ENCODE data around the gene CBX7.
A peak's percentile ranks its signal among the peaks of the same experiment; 100 is the strongest.

The CBX7 gene

DNA sequence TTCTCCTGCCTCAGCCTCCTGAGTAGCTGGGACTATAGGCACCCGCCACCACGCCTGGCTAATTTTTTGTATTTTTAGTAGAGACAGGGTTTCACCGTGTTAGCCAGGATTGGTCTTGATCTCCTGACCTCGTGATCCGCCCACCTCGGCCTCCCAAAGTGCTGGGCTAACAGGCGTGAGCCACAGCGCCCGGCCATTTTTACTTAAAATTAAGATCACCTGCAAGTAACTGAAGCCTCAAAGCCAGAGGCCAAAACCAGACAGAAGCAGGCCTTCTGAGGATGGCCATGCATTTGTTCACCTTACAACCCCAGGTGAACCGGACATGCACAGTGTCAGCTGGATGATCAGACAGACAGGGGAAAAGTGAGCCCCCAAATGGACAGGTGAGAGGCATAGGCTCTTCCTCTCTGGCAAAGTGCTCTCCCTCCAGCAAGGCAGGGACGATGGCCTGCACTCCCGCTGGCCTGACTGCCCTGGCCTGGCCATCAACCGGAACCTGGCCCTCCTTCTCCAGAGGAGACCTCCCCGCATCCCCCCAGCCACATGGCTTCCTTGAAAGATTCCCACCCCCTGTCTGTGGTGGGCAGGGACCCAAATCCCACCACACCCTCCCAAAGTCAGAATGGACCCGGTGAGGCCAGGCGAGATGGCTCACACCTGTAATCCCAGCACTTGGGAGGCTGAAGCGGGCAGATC is 29.6 kb downstream of the CBX7 start:
- DNase-seq = no peak

DNA sequence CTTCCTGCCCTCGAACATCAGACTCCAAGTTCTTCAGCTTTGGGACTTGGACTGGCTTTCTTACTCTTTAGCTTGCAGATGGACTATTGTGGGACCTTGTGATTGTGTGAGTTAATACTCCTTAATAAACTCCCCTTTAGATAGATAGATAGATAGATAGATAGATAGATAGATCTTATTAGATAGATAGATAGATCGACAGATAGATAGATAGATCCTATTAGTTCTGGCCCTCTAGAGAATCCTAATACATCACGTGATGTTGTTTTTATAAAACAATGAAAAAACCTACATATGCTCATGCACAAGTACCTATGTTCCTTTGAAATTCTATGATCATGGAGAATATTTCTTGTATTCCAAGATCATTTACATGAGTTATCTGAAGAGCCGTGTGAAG is 31.5 kb downstream of the CBX7 start:
- DNase-seq = no peak

DNA sequence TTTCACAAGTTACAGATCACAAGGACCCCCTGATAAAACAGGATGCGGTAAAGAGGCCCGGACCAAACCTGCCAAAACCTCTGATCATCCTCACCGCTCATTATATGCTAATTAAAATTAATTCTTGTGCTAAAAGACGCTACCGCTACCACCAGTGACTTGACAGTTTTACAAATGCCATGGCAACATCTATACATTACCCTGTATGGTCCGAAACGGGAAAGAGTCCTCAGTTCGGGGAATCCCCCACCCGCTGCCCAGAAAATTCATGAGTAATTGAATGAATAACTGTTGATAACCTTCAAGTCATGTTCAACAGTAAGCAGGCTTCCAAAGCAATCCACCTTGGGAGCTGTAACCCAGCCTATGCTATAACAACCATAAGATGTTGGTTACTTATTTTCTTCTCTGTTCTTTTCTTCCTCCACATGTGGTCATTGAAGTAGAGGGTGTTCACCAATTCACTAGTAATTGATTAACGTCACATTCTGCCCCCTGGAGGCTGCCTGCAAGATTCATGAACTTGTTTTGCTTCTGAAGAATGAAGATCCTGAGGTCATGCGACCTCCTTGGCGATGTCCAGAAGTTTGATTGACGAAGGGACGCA is 34.8 kb downstream of the CBX7 start:
- DNase-seq = peak; percentile 85

DNA sequence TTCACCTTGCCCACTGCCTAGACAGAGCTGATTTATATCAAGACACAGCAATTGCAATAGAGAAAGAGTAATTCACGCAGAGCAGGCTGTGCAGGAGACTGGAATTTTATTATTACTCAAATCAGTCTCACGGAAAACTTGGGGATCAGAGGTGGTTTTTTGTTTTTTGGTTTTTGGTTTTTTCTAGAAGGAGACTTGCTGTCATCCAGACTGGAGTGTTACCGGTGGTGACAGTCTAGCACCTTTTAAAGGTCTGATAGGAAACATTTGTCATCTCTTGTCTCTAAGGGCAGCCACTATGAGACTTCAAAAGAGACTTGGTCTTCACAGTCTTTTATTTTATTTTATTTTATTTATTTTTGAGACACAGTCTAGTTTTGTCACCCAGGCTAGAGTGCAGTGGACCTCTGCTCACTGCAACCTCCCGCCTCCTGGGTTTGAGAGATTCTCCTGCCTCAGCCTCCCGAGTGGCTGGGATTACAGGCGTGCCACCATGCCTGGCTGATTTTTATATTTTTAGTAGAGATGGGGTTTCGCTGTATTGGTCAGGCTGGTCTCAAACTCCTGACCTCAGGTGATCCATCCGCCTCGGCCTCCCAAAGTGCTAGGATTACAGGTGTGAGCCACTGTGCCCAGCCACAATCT is 36.4 kb downstream of the CBX7 start:
- DNase-seq = peak; percentile 9

DNA sequence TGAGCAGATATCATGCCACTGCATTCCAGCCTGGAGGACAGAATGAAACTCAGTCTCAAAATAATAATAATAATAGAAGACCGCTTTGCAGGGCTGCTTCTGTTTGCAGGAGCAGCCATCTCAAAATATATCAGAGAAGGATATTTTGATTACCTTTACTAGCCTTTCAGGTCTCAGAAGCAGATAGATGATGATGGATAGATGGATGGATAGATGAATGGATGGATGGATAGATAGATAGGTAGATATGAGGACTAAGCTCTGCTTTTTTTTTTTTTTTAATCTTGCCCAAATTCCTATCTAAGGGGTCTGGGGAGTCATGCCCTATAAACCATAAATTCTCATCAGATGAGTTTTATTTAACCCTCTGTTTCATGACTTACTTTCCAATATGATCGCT is 36.9 kb downstream of the CBX7 start:
- DNase-seq = no peak

DNA sequence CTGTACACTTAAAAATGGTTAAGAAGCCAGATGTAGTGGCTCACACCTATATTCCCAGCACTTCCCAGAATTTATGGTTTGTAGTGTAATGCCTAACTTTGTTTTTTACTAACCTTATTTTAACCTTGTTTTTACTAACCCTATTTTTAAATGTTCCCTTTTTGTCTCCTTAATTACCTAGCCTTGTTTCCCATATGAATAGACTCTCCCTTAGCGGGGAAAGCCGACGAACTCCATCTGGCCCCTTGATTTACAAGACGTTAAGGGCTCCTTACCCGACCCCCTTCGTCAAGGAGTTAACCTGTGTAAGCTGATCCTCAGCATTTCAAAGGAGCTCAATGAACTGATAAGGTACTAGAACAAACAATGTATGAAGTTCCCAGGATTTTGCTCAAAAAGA is 38.4 kb downstream of the CBX7 start:
- no peak for DNase-seq

DNA sequence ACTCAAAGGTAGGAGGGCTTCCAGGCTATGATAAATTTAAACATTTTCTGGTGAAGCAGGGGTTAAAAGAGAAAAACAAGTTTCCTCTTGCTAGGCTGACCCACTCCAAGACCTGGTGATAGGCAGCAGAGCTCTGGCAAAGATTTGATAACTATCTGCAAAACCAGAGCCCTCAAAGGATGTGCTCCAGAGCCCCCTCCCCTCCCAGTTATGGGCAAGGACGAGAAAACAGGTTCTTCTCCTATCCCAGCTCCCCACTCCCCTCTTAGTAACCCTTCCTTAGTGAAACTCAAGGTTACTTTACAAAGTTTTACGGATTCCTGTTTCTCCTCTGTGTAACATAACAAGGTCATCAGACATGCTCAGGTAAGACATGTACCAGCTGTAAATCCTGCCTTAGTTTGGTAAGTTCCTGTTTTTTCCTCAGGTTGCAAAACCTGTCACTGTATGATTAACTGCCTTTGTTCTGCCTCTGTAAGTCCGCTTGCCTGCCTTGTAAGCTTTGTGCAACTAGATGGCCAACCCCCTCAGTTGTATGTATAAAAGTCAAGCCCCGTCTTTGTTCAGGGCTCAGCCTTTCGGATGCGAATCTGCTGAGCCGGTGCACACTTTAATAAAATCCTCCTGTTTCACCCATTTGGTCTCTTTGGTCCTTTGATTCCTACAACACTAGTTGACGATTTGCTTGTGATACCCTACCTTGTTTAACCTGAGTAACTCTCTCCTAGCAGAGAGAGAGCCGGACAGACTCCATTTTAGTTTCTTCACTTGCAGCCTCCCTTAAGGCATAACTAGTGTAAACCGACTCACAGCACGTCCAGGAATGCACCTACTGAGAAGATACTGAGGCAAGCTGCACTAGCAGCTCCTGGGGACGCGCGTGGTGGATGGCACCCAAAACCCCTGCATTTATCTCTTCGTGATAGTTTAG is 41.6 kb downstream of the CBX7 start:
- no peak for DNase-seq

DNA sequence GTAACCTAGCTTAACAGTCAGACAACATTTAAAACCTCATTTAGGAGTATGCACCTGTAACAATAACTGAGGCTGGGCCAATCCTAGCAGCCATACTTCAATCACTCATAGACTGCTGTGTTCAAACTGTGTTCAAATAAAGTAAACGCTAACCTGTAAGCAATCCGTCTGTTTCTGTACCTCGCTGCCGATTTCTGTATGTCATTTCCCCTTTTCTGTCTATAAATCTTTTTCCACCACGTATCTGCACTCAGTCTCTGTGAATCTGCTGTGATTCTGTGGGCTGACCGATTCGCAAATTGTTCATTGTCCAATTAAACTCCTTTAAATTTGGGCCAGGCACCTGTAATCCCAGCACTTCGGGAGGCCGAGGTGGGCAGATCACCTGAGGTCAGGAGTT is 43.1 kb downstream of the CBX7 start:
- DNase-seq = no peak

DNA sequence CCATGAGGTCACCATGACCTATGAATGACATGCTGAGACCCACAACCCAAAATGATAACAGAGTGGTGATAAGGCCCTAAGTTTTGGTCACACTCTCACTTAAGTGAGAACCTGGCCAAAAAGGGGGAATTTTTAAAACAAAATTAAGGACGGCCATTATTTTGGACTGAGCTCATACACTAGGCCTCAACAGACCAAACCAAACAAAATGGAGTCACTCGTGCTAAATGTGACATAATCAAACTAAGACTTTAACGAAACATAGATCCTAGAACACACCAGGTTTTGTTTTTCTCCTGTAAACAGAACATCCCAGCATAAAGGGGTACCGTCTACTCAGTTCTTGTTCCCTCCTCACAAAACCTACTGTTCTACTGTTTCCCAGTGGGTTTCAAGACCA is 44.0 kb downstream of the CBX7 start:
- DNase-seq = no peak

DNA sequence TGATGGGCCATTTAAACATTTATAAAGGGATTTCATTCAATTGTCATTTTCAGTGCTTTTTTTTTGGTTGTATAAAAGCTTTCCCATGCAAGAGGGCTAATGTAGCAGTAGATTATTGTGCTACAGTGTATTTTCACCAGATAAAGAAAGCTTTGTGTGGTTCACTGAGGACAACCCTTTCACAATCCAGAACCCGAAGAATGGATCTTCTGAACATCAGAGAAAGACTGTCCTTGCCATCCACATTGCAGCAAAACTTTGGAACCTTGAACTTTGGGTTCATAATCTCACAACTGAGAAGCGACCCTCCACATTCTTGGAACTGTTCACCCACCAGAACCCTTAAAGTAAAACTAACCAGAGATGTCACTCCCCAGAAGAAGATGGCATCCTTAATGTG is 46.2 kb downstream of the CBX7 start:
- DNase-seq = no peak

DNA sequence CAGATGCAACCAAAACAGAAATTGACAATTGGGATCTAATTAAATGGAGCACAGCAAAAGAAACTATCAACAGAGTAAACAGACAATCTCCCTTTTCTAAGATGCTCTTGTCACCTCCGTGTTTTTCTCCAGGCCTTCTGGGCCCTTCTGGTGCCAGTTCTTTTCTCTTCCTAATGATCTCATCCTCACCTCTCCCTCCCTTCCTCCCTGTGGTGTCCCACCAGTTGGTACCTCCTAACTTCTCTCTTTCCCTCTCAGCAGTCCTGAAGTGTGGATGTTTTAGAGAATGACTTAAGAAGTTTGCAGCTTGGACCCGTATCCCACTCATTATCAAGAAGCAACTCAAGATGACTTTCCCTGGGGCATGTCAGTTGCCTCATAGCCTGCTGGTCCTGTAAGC is 49.0 kb downstream of the CBX7 start:
- DNase-seq = no peak

DNA sequence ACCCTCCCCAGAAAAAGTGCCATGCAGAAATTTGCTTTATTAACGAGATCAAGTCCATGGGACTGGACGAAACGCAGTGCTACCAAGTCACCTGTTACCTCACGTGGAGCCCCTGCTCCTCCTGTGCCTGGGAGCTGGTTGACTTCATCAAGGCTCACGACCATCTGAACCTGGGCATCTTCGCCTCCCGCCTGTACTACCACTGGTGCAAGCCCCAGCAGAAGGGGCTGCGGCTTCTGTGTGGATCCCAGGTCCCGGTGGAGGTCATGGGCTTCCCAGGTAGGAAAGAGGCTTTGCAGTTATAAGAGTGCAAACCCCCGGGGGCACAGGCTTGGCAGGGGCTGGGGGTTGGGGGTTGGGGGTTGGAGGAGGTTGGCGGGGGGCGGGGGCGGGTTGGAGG is 51.3 kb downstream of the CBX7 start:
- no peak for DNase-seq

DNA sequence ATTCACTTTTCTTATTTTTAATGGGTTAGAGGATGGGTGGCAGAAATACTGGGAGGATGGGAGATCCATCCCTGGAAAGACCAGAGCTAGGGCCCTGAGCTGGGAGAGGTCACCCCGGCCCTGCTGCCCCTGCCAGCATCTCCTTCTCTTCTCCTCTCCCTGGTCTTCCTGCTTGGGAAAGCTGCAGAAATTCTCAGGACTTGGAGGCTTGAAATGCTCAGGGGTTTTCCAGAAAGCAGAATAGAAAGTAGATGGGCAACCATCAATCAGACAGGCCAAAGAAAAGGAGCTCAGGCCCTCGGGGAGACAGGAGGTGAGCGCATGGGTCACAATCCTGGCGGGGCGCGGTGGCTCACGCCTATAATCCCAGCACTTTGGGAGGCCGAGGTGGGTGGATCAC is 53.9 kb downstream of the CBX7 start:
- DNase-seq = no peak

DNA sequence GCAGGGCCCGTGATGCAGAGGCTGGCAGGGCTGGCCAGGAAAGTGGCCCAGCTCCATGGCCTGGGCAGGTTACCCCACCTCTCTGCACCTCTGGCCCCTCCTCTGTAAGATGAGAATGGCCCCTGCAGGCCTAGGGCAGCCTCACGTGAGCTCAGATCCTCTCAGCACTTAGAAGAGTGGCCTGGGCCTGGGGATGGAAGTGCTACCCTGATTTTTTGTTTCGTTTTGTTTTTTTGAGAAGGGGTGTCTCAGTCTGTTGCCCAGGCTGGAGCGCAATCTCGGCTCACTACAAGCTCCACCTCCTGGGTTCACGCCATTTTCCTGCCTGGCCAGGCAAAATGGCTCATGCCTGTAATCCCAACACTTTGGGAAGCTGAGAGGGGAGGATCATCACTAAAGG is 54.5 kb downstream of the CBX7 start:
- no peak for DNase-seq

DNA sequence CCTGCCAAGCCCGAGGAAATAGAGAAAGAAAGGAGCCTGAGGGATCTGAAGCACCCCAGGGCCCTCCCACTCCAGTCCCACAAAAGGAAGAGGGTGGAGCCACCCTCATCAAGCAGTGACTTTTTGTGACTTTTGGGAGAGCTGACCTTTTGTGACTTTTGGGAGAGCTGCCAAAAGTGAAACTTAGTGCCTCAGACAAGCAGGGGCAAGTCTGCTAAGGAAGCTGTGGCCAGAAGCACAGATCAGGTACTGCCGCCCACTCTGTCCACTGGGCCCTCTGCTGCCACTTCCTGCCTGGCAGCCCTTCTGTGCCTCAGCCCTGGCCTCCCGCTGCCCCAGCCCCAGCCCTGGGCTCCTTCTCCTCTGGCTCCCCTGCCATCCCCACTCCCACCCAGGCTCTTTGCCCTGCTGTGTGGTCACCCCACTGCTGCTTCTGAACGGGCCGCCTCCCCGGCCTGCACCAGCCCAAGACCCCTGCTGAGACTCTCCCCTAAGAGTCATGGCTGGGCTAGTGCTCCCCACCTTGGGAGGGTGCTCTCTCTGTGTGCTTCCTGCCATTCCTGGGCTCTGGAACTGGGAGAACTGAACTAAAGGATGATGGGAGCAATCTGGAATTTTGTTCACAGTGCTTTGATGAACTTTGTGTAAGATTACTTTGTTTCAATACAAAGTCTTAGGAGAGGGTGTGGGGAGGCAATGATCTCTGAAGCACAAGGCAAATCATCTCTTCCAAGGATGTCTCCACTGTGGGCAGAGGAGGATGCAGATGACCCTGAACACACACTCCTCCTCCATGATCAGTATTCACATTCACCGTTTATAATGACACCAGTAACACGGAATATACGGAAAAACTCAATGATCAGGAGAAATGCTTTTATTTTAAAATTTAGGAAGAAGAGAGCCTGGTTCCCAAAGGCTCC is 55.1 kb downstream of the CBX7 start, which contains the start of gene APOBEC3H:
Gene APOBEC3H, plus strand, starts transcription at position 147 of the 923 bp plus-strand sequence. CDS start 3,035 bp downstream, outside the sequence.
- DNase-seq = peak; percentile 49

DNA sequence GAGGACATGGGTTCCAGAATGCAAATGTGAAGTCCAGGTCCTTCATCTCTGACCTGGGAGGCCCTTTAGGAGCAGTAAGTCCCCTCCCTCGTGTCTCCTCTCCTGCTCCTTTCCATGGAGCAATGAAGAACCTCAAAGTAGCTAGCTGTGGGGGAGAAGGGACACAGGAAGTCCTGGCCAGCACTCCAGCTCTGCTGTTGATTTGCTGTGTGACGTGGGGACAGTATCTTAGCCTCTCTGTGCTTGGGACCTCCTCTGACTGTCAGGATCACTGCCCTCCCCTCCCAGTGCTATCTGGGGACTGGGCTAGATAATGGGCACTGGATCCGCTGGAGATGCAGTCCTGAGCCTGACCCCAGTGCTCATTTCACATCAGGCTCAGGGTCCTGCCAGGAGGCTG is 56.5 kb downstream of the CBX7 start:
- DNase-seq = no peak

DNA sequence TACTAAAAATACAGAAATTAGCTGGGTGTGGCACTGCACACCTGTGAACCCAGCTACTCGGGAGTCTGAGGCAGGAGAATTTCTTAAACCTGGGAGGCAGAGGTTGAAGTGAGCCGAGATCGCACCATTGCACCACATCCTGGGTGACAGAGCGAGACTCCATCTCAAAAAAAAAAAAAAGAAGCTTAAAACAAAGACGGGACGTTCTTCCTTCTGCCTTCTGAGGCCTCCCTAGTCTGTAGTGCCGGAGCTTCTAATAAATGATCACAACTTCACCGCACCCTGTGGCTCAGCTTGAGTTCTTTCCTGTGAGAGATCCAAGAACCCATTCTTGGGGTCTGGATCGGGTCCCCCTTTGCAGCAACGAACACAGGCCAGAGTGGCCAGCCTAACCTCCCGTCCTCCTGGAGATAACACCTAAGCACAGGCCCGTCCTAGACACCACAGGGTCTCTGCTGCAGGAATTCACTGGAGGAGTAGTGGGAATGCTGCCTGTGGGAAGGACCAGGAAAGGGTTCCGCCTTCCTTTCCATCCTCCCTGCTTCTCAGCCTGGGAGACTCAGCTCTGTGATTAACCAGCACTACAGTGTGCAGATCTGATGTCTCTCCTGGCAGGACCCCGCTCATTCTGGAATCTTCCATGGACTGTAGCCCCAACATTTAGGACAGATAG is 57.6 kb downstream of the CBX7 start:
- DNase-seq = peak; percentile 53

DNA sequence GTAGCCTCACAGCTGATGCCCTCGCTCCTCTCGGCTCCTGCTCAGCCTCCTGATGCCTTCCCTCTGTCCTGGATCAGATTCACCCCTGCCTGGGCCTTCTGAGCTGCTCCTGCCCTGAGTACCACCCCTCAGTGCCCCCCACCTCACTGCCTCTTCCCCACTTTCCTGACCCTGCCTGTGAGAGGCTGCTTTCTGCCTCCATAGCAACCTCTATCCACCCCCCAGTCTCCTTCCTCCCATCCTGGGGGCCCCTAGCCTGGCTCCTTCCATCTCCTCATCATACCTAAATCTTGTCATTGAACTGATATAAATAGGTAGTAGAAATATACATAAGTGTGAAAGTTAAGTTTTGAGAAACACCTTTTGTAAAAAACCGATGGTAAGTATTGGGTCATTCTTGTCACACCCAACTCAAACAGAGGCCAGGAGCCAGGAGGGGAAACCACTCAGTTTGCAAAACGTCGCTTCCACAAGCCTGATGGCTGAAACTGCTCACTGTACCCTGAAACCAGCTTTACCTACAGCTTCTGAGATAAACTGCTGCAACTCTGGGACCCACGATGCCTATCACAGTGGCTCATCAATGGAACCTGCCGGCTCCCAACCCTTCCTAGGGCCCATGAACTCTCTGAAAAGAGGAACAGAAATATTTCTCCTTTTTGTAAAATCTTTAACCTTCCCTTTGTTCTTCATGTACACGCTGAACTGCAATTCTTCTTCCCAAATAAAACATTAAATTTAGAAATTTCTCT is 60.2 kb downstream of the CBX7 start:
- peak; percentile 24 for DNase-seq

DNA sequence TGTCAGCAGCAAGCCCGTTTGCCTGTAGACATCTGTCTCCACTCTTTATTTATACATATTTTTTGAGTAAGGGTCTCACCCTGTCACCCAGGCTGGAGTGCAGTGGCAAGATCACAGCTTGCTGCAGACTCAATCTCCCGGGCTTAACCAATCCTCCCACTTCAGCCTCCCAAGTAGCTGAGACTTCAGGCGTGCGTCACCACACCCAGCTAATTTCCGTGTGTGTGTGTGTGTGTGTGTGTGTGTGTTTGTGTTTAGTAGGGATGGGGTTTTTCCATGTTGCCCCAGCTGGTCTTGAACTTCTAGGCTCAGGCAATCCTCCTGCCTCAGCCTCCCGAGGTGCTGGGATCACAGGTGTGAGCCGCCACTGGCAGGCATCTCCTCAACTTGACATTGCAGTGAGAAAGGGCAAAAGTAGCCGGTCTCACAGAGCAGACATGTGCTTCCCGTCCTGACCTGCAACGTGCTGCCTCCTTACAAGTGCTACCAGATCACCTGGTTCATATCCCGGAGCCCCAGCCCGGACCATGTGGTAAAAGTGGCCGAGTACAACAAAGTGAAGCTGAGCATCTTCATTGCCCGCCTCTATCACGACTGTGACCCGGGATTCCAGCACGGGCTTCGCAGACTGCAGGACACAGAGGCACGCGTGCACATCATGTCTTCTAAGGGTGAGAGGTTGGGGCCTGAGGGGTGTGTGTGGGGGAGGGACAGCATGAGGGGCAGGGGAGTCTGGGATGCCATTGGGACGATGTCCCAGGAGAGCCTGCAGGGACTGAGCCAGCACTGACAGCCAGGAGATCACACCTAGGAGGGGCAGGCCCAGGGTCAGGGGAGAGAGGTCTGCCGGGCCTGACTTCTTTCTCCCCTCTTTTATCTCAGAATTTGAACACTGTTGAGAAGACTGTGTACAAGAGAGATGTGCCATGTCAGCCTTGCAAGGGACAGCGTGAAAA is 61.1 kb downstream of the CBX7 start:
- no peak for DNase-seq
